Esophagus squamous epithelium (tissue), 4 donors: ENCODE results near the gene DOCK1.

Source experiments
- POLR2A ChIP-seq, 4 donors: fragments of 450-650 bp; IDR thresholded peaks; one replicate each; pipeline ENCODE4 v1.6.1; 2017; ENCODE audit warnings: antibody characterized with exemption in 4 of 4, mild to moderate bottlenecking in 4 of 4, moderate library complexity in 3 of 4
- TF ChIP-seq, protein P1 (sequence below), 6 experiments: fragments of 450-650 bp in 4 of 6; fragments of 200-600 bp in 2 of 6; sonication (generic) in 2 of 6; IDR thresholded peaks; one replicate each; pipeline ENCODE4 v1.5.1; 2016 to 2019; ENCODE audit warnings: antibody characterized with exemption in 6 of 6, mild to moderate bottlenecking in 4 of 6, moderate library complexity in 4 of 6

DNA sequence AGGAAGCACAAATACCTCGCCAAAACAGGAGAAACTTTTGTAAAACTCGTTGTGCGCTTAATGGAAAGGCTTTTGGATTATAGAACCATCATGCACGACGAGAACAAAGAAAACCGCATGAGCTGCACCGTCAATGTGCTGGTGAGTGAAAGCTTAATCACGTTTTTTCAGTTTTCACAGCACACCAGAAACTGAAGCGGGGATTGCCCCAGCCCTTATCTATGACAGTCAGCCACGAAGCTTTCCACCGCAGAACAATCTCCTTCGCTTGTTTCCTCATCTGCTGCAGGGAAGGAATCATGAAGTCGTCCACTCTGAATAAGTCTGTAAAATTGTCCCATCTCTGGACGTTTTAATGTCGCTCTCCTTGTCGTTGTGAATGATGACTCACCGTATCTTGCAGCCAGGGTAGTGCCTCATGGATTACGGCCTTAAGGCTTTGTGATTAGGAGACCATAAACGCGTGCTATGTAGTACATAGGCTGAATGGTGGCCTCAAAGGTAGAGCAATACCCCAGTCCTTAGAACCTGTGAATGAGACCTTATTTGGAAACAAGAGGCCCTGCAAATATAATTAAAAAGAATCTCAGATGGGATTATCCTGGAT is 468.9 kb downstream of the DOCK1 start:
- TF ChIP-seq, protein P1, sequence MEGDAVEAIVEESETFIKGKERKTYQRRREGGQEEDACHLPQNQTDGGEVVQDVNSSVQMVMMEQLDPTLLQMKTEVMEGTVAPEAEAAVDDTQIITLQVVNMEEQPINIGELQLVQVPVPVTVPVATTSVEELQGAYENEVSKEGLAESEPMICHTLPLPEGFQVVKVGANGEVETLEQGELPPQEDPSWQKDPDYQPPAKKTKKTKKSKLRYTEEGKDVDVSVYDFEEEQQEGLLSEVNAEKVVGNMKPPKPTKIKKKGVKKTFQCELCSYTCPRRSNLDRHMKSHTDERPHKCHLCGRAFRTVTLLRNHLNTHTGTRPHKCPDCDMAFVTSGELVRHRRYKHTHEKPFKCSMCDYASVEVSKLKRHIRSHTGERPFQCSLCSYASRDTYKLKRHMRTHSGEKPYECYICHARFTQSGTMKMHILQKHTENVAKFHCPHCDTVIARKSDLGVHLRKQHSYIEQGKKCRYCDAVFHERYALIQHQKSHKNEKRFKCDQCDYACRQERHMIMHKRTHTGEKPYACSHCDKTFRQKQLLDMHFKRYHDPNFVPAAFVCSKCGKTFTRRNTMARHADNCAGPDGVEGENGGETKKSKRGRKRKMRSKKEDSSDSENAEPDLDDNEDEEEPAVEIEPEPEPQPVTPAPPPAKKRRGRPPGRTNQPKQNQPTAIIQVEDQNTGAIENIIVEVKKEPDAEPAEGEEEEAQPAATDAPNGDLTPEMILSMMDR (IDR thresholded peaks at IDR 0.05): no peak
- no peak for TF ChIP-seq POLR2A (IDR thresholded peaks at IDR 0.05)
